B cell (primary cell): Measurements from ENCODE around the gene B9D2.

Experiments used
- EZH2 ChIP-seq: IDR thresholded peaks from 2 replicates; pipeline ENCODE4 v1.6.1; 2012; ENCODE audit warnings: borderline replicate concordance, low read depth, mild to moderate bottlenecking, moderate library complexity, low read length; ENCODE audit not compliant: insufficient read depth, poor library complexity, severe bottlenecking
- TF ChIP-seq, protein P1 (sequence below): fragments of 200-600 bp; IDR thresholded peaks from one replicate; pipeline ENCODE4 v1.8.0; 2022; ENCODE audit warnings: antibody characterized with exemption, mild to moderate bottlenecking

DNA sequence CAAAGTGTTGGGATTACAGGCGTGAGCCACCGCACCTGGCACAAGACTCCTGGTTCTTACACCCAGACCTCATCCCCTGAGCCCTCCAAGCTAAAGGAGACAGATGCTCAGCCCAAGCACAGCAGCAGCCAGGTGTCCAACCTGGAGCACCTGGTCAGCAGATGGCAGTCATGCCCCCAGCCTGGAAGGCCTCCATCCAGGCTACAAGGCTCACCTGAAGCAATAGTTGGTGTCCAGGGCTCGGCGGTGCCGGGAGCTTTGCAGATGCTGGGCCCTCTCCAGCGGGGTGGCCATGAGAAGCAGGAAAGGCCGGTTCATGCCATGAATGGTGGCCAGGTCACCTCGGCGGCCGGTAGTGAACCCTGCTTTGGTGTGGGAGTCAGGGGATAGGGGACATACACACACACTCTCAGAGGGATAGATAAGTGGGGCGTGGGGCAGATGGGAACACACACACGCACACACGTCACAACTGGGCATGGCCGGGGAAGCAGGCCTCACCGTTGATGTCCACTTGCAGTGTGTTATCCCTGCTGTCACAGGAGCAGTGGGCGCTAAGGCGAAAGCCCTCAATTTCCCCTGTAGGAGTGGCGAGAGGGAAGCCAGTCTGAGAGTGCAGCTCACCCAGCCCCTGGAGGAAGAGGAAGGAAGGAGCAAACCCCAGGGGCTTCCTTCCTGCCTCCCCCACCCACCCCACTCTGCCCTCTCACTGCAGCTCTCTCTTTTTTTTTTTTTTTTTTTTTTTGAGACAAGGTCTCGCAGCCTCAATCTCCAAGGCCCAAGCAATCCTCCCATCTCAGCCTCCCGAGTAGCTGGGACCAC lies 22.1 kb downstream of the B9D2 start:
- TF ChIP-seq, protein P1, sequence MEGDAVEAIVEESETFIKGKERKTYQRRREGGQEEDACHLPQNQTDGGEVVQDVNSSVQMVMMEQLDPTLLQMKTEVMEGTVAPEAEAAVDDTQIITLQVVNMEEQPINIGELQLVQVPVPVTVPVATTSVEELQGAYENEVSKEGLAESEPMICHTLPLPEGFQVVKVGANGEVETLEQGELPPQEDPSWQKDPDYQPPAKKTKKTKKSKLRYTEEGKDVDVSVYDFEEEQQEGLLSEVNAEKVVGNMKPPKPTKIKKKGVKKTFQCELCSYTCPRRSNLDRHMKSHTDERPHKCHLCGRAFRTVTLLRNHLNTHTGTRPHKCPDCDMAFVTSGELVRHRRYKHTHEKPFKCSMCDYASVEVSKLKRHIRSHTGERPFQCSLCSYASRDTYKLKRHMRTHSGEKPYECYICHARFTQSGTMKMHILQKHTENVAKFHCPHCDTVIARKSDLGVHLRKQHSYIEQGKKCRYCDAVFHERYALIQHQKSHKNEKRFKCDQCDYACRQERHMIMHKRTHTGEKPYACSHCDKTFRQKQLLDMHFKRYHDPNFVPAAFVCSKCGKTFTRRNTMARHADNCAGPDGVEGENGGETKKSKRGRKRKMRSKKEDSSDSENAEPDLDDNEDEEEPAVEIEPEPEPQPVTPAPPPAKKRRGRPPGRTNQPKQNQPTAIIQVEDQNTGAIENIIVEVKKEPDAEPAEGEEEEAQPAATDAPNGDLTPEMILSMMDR = no peak
- TF ChIP-seq EZH2 = no peak
